DOHH2 (cell line): ENCODE results near the gene SLC38A5.

ENCODE experiments used
- EZH2phosphoT487 ChIP-seq: fragments of 200-600 bp; sonication (generic); IDR thresholded peaks from 2 replicates; pipeline ENCODE4 v1.6.1; 2017; ENCODE audit warnings: borderline replicate concordance, mild to moderate bottlenecking, antibody characterized with exemption, low read length, moderate library complexity, mixed read lengths
- TF ChIP-seq, protein P1 (sequence below): fragments of 200-600 bp; sonication (generic); IDR thresholded peaks from one replicate; pipeline ENCODE4 v1.5.1; 2014; ENCODE audit warnings: antibody characterized with exemption, mild to moderate bottlenecking, low read depth, low read length; ENCODE audit not compliant: poor library complexity, severe bottlenecking

DNA sequence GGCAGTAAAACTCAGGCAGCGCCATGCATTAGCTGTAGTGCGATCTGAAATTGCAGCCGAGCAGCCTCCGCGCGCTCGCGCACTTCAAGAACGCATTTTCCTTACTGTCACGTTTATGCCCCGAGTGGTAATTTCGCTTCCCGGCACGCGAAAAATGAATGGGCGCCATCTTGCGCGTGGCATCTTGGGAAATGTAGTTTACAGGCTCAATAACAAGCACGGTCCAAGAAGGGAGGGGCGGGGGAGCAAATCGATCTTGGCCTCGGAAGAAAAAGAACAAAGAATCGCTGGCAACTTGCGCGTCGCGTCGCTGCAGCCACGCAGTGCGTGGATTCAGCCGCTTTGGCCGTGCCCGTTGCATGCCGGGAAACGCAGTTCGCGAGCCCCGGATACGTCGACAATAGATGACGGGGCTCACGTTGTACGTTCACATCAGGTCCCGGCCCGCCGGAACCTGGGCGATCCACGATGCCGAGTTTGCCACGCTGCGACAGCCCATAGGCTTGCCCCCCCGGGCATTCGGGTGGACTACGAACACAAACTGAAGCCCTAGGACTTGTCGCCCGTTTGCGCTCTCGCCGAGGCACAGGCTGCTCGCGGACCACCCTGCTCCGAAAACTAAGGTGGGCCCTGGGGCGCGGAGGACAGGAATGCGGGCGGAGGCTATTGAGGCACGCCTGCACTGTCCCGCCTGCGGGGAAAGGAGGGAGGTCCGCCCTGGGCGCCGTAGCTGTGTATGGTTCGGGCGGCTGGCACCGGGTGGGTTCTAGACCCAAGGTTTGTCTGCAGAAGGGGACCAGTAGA is 5.9 kb upstream of the SLC38A5 start, which contains the start of gene FTSJ1:
- TF ChIP-seq, protein P1, sequence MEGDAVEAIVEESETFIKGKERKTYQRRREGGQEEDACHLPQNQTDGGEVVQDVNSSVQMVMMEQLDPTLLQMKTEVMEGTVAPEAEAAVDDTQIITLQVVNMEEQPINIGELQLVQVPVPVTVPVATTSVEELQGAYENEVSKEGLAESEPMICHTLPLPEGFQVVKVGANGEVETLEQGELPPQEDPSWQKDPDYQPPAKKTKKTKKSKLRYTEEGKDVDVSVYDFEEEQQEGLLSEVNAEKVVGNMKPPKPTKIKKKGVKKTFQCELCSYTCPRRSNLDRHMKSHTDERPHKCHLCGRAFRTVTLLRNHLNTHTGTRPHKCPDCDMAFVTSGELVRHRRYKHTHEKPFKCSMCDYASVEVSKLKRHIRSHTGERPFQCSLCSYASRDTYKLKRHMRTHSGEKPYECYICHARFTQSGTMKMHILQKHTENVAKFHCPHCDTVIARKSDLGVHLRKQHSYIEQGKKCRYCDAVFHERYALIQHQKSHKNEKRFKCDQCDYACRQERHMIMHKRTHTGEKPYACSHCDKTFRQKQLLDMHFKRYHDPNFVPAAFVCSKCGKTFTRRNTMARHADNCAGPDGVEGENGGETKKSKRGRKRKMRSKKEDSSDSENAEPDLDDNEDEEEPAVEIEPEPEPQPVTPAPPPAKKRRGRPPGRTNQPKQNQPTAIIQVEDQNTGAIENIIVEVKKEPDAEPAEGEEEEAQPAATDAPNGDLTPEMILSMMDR = no peak
- TF ChIP-seq EZH2phosphoT487 = no peak
